ENCODE data around the gene AR.

AR gene

GRCh38 chrX:67564475-67564874 is 20.7 kb downstream of the AR start:
- DNase-seq = no peak

DNA sequence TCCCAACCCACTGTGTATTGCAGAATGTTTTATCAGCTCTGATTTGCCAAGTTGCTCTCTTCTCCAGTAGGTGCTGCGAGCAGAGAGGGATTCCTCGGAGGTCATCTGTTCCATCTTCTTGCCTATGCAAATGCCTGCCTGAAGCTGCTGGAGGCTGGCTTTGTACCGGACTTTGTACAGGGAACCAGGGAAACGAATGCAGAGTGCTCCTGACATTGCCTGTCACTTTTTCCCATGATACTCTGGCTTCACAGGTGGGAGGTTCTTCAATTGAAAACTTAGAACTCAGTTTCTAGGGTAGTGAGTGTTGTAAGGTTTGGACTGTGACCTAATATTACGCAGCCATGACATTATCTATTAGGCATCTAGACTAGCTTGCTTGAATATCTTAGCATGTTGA is 24.9 kb downstream of the AR start:
- DNase-seq = no peak

- DNase-seq = no peak
Measured at GRCh38 chrX:67570839-67571238, 27.0 kb downstream of the AR start.

GRCh38 chrX:67574696-67575095 is 30.9 kb downstream of the AR start:
- DNase-seq = no peak

GRCh38 chrX:67582436-67582835 is 38.6 kb downstream of the AR start:
- DNase-seq = no peak

- no peak for DNase-seq
Measured at GRCh38 chrX:67583171-67583570, 39.4 kb downstream of the AR start.

- no peak for DNase-seq
Measured at GRCh38 chrX:67585401-67585800, 41.6 kb downstream of the AR start.

GRCh38 chrX:67587946-67588624 is 44.3 kb downstream of the AR start:
- no peak for DNase-seq

GRCh38 chrX:67596839-67597790 is 53.3 kb downstream of the AR start:
- no peak for DNase-seq

DNA sequence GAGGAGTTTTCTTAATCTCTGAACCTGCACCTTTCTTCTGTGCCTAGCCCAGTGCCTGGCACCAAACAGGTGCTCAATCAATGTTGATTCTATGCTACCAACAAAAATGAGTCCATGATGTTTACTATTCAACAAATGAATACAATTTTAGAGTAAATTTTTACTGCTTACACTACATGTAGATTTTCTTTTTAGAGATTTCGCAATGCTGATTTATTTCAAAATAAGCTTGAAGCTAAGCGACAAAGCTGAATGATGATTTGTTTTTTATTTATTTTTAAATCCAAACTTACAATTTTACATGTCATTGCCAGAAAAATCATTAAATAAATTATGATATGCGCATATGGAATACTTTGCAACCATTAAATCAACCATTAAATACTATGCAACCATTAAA is 55.7 kb downstream of the AR start:
- DNase-seq = no peak

GRCh38 chrX:67601771-67602170 is 58.0 kb downstream of the AR start:
- no peak for DNase-seq

- no peak for DNase-seq
Measured at GRCh38 chrX:67604979-67605703, 61.3 kb downstream of the AR start.

- DNase-seq = no peak
Measured at GRCh38 chrX:67607466-67607865, 63.6 kb downstream of the AR start.

- DNase-seq = no peak
Measured at GRCh38 chrX:67610282-67610681, 66.5 kb downstream of the AR start.

- no peak for DNase-seq
Measured at GRCh38 chrX:67612231-67612630, 68.4 kb downstream of the AR start.

DNA sequence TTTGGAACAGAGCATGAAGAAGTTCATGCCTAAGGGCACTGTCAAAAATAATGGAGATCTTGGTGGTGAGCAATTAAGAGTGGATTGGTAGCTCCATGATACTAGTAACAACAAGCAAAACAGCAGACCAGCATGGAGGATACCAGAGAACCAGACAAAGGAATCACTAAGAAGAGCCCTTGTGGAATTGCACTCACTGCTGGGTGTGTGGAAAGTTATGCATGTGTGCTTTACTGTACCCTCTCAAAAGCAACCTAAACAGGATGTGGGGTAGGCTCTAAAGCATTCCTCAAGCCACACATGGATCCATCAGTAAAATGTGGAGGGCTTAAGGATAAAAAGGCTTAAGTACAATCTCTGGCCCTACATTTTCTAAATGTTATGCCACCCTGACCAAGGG is 69.5 kb downstream of the AR start:
- DNase-seq = no peak

- DNase-seq = no peak
Measured at GRCh38 chrX:67613996-67614395, 70.2 kb downstream of the AR start.

GRCh38 chrX:67614423-67614822 is 70.6 kb downstream of the AR start:
- no peak for DNase-seq

DNA sequence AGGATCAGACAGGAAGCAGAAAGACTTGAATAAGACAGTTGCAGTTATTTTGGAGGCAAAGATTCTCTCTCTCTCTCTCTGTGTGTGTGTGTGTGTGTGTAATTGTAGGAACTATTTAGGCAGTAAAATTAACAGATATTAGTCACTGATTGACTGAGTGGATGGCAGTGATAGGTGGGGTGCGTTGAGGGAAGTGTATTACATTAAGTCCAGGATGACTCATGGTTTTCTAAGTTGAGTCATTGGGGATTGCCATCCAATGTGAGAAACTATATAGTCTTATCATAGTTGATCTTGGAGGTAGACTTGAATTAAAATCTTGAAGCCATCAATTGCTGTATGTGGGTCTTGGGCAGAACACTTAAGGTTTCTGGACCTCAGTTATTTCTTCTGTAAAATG is 75.4 kb downstream of the AR start:
- DNase-seq = no peak

- DNase-seq = no peak
Measured at GRCh38 chrX:67622053-67622585, 78.3 kb downstream of the AR start.

DNA sequence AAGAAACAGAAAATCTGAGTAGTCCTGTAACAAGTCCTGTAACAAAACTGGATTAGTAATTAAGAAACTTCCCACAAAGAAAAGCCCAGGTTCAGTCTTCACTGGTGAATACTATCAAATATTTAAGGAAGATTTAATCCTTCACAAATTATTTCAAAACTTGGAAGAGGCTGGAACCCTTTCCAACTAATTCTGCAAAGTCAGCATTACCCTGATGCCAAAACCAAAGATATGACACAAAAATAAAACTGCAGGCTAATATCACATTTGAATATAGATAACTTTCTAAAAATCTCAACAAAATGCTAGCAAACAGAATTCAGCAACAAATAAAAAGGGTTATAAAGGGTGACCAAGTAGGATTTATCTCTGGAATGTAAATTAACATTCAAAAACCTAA is 80.5 kb downstream of the AR start:
- no peak for DNase-seq

- no peak for DNase-seq
Measured at GRCh38 chrX:67635424-67635823, 91.6 kb downstream of the AR start.

- no peak for DNase-seq
Measured at GRCh38 chrX:67636532-67636931, 92.7 kb downstream of the AR start.
